Left lung (tissue), 10 donors: ENCODE data around the gene EXD3. TPM values are rescaled to one million over a fixed set of nuclear protein-coding genes. Genes with fewer than 3 reads are reported as not detected.
A peak's percentile ranks its signal among the peaks of the same experiment; 100 is the strongest.

Experiments used
- ATAC-seq: fragments of 200-7000 bp; cut with Tn5 transposase; one replicate; pipeline ENCODE4 v1.9.1; 2020; ENCODE audit warnings: moderate library complexity
- DNase-seq, 4 donors: peaks; one replicate each; pipeline ENCODE4 v3.0.0-alpha.2; 2013 to 2020
- H3K27ac ChIP-seq, 2 donors: fragments of 200-600 bp; sonication (generic) in 1 of 2; one replicate each; pipeline versions ENCODE4 v1.5.0 to v1.8.0; 2020 to 2021
- H3K27me3 ChIP-seq, 2 donors: fragments of 200-600 bp; sonication (generic) in 1 of 2; one replicate each; pipeline versions ENCODE4 v1.5.0 to v1.8.0; 2020 to 2021
- H3K36me3 ChIP-seq, 2 donors: fragments of 200-600 bp; sonication (generic) in 1 of 2; one replicate each; pipeline versions ENCODE4 v1.5.0 to v1.8.0; 2020 to 2021
- H3K4me1 ChIP-seq, 2 donors: fragments of 200-600 bp; one replicate each; pipeline ENCODE4 v1.8.0; 2021
- H3K4me3 ChIP-seq, 2 donors: fragments of 200-600 bp; sonication (generic) in 1 of 2; one replicate each; pipeline versions ENCODE4 v1.5.0 to v1.8.0; 2020 to 2021; ENCODE audit warnings: mild to moderate bottlenecking in 1 of 2
- H3K9me3 ChIP-seq, 2 donors: fragments of 200-600 bp; sonication (generic) in 1 of 2; one replicate each; pipeline versions ENCODE4 v1.5.0 to v1.8.0; 2020 to 2021
- intact Hi-C, 2 donors: fragments of 100-400 bp; cut with DNase I; formaldehyde crosslinking; loops; one replicate each; pipeline versions ENCODE4 v1.11.2 to v1.14.2; 2022
- polyA plus RNA-seq, 6 donors: library from polyadenylated mRNA; unstranded; fragments of 120-200 nt; gene quantifications; one replicate each; pipeline ENCODE4 v1.2.1, GENCODE V29; 2013; ENCODE audit not compliant: insufficient read length in 6 of 6
- total RNA-seq, 2 donors: library from RNA; stranded (reverse); fragmentation: NEBNext Ultra II Directional; extraction: Animal tissue kit (Norgen Biotek cat#: 25700); gene quantifications; one replicate each; pipeline ENCODE4 v1.2.1, GENCODE V29; 2021
- TF ChIP-seq, protein P1 (sequence below), 2 donors: fragments of 200-600 bp; sonication (generic) in 1 of 2; IDR thresholded peaks; one replicate each; pipeline versions ENCODE4 v1.5.0 to v1.8.0; 2021; ENCODE audit warnings: antibody characterized with exemption in 2 of 2
- donor health status: DM: no; HTN: yes; CAD: no.
- donor health status: DM: no; HTN: no; CAD: no.

The EXD3 gene
- total and polyA plus RNA-seq, 8 donors: 13.2 to 21.8 (median 16.6) TPM

DNA sequence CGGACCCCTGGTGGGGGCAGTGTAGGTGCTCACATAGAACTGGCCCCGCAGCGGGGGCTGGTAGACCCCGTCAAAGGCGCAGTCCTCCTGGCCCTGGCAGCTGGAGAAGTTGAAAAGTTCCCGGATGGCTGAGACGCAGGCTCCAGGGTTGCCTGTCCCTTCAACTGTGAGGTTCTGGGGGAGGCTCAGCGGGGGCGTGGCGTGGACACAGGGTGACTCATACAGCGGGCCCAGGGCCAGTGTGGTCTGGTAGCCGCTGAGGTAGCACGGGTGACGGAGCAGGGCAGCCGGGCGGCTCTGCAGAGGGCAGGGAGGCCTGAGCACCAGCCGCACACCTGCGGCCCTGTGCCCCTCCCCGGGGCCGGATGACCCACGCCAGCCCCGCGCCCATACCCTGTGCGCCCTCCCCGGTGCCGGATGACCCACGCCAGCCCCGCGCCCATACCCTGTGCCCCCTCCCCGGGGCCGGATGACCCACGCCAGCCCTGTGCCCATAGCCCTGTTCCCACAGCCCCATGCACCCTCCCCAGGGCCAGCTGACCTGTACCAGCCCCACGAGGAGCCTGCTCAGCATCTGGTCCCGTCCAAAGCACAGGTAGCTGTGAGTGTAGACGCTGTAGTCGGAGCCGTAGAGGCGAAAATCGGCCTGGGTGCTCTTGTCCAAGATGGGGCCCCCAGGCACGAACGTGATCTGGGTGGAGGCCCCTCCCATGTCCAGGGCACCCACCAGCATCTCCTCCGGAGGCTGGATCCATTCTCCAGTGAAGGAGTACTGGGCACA, 13.2 kb upstream of the EXD3 start:
- intact Hi-C loops: no loop called here
- peak; percentile 96 for ATAC-seq
- DNase-seq: peak in 2 of 4 donors; percentile 77 to 91
- Histone ChIP-seq H3K4me1 (peaks cover under 1 to 5% of the 10 kb centered on the region in 2 donors), H3K27me3 (peaks cover 0 to 14% of the 10 kb centered on the region in 2 donors), H3K27ac (no peak overlapping the region), H3K4me3 (no peak overlapping the region), H3K36me3 (no peaks in the 10 kb centered on the region), H3K9me3 (no peaks in the 10 kb centered on the region)
- TF ChIP-seq, protein P1, sequence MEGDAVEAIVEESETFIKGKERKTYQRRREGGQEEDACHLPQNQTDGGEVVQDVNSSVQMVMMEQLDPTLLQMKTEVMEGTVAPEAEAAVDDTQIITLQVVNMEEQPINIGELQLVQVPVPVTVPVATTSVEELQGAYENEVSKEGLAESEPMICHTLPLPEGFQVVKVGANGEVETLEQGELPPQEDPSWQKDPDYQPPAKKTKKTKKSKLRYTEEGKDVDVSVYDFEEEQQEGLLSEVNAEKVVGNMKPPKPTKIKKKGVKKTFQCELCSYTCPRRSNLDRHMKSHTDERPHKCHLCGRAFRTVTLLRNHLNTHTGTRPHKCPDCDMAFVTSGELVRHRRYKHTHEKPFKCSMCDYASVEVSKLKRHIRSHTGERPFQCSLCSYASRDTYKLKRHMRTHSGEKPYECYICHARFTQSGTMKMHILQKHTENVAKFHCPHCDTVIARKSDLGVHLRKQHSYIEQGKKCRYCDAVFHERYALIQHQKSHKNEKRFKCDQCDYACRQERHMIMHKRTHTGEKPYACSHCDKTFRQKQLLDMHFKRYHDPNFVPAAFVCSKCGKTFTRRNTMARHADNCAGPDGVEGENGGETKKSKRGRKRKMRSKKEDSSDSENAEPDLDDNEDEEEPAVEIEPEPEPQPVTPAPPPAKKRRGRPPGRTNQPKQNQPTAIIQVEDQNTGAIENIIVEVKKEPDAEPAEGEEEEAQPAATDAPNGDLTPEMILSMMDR (IDR thresholded peaks at IDR 0.05): no peak

GRCh38 chr9:137435381-137435891, 12.5 kb upstream of the EXD3 start:
- Histone ChIP-seq H3K4me1 (peaks cover 0 to 5% of the 10 kb centered on the region in 2 donors), H3K27me3 (peaks cover 0 to 12% of the 10 kb centered on the region in 2 donors), H3K36me3 (no peaks in the 10 kb centered on the region), H3K27ac (no peak overlapping the region), H3K4me3 (no peak overlapping the region), H3K9me3 (no peaks in the 10 kb centered on the region)
- ATAC-seq (no peak), DNase-seq (peak in 1 of 4 donors; percentile 66)
- TF ChIP-seq, protein P1 (IDR thresholded peaks at IDR 0.05): no peak
- intact Hi-C loops: no loop called here

GRCh38 chr9:137434498-137435380, 11.8 kb upstream of the EXD3 start:
- DNase-seq: peak in 1 of 4 donors; percentile 78
- H3K36me3 ChIP-seq: no peaks in the 10 kb centered on the region

GRCh38 chr9:137433916-137434431, 11.0 kb upstream of the EXD3 start:
- Histone ChIP-seq H3K27me3 (peaks cover 0 to 6% of the 10 kb centered on the region in 2 donors), H3K4me3 (no peak overlapping the region), H3K36me3 (no peaks in the 10 kb centered on the region), H3K9me3 (no peaks in the 10 kb centered on the region), H3K4me1 (peaks cover 0 to 5% of the 10 kb centered on the region in 2 donors), H3K27ac (no peak overlapping the region)
- ATAC-seq (no peak), DNase-seq (peak in 1 of 4 donors; percentile 77)
- TF ChIP-seq, protein P1 (IDR thresholded peaks at IDR 0.05): no peak
- intact Hi-C loops: no loop called here

More at GRCh38 chr9:137434498-137435380, 11.8 kb upstream of the EXD3 start:
- Histone ChIP-seq H3K9me3 (no peaks in the 10 kb centered on the region), H3K4me3 (no peak overlapping the region), H3K4me1 (peaks cover 0 to 5% of the 10 kb centered on the region in 2 donors), H3K27ac (no peak overlapping the region), H3K27me3 (peaks cover 0 to 12% of the 10 kb centered on the region in 2 donors)
- intact Hi-C loops: no loop called here
- TF ChIP-seq, protein P1 (IDR thresholded peaks at IDR 0.05): no peak
- ATAC-seq: no peak
